ENCODE results near the gene ULK3. TPM values are rescaled to one million over a fixed set of nuclear protein-coding genes. Genes with fewer than 3 reads are reported as not detected.

Gene ULK3
- total RNA-seq, 4 donors from 2014 or later: 39.0 to 56.5 (median 48.1) TPM

- H3K4me3 ChIP-seq: no peak overlapping the region
- intact Hi-C loops (cut with DNase I; ENCODE audit: low total_unique reads) (no loop called here), in situ Hi-C loops (cut with MboI; ENCODE audit: low sequenced_read_pairs in 4 of 4) (no loop called here)
- H3K27me3 ChIP-seq: peaks cover 0 to 1% (median 0%) of the 10 kb centered on the region in 3 donors
- ATAC-seq (no peak), DNase-seq (no peak)
- H3K36me3 ChIP-seq: peaks cover 0 to 5% of the 10 kb centered on the region in 2 donors
- H3K9me3 ChIP-seq: no peaks in the 10 kb centered on the region
- H3K4me1 ChIP-seq: peaks cover 16 to 19% of the 10 kb centered on the region in 2 donors
- TF ChIP-seq CTCF (IDR thresholded peaks at IDR 0.05 in 4 of 5, conservative IDR thresholded peaks at IDR 0.05 in 1 of 5) (no peak), POLR2A (IDR thresholded peaks at IDR 0.05) (no peak)
- H3K27ac ChIP-seq: no peak overlapping the region
These were observed 10.1 kb downstream of the ULK3 start for GRCh38 chr15:74832826-74833225.

GRCh38 chr15:74831813-74832495, 11.0 kb downstream of the ULK3 start:
- intact Hi-C loops (cut with DNase I; ENCODE audit: low total_unique reads) (no loop called here), in situ Hi-C loops (cut with MboI; ENCODE audit: low sequenced_read_pairs in 4 of 4) (no loop called here)
- H3K9me3 ChIP-seq: no peaks in the 10 kb centered on the region
- H3K4me1 ChIP-seq: peaks cover 16 to 19% of the 10 kb centered on the region in 2 donors
- peak; percentile 11 to 61 for DNase-seq
- peak; percentile 64 to 81 for ATAC-seq
- peaks cover 0 to 5% of the 10 kb centered on the region in 2 donors for H3K36me3 ChIP-seq
- H3K27me3 ChIP-seq: peaks cover 2 to 9% (median 2%) of the 10 kb centered on the region in 3 donors
- TF ChIP-seq CTCF (IDR thresholded peaks at IDR 0.05 in 4 of 5, conservative IDR thresholded peaks at IDR 0.05 in 1 of 5) (no peak), POLR2A (IDR thresholded peaks at IDR 0.05) (no peak)
- H3K27ac ChIP-seq: peak overlapping the region; percentile 53 to 78 (median 65)
- no peak overlapping the region for H3K4me3 ChIP-seq

GRCh38 chr15:74830868-74831267, 12.1 kb downstream of the ULK3 start:
- Histone ChIP-seq H3K4me1 (peaks cover 16 to 19% of the 10 kb centered on the region in 2 donors), H3K9me3 (no peaks in the 10 kb centered on the region), H3K27me3 (peaks cover 6 to 13% (median 7%) of the 10 kb centered on the region in 3 donors), H3K4me3 (no peak overlapping the region), H3K36me3 (no peaks in the 10 kb centered on the region), H3K27ac (peak overlapping the region in 2 of 4 donors; percentile 18 to 78)
- no peak for DNase-seq
- intact Hi-C loops (cut with DNase I; ENCODE audit: low total_unique reads): no loop called here
- TF ChIP-seq CTCF (IDR thresholded peaks at IDR 0.05 in 4 of 5, conservative IDR thresholded peaks at IDR 0.05 in 1 of 5) (no peak), POLR2A (IDR thresholded peaks at IDR 0.05) (no peak)
- in situ Hi-C loops (cut with MboI; ENCODE audit: low sequenced_read_pairs in 4 of 4): no loop called here
- ATAC-seq: peak in 1 of 2 donors; percentile 27

- no peak for ATAC-seq
- intact Hi-C loops (cut with DNase I; ENCODE audit: low total_unique reads): no loop called here
These were observed 13.0 kb downstream of the ULK3 start for GRCh38 chr15:74829991-74830390.

More at GRCh38 chr15:74829991-74830390, 13.0 kb downstream of the ULK3 start:
- no peak overlapping the region for H3K4me3 ChIP-seq
- no peaks in the 10 kb centered on the region for H3K9me3 ChIP-seq
- H3K4me1 ChIP-seq: peaks cover 16 to 19% of the 10 kb centered on the region in 2 donors
- H3K27ac ChIP-seq: no peak overlapping the region
- TF ChIP-seq CTCF (IDR thresholded peaks at IDR 0.05 in 4 of 5, conservative IDR thresholded peaks at IDR 0.05 in 1 of 5) (no peak), POLR2A (IDR thresholded peaks at IDR 0.05) (no peak)
- H3K27me3 ChIP-seq: peaks cover 6 to 13% (median 7%) of the 10 kb centered on the region in 3 donors
- no peaks in the 10 kb centered on the region for H3K36me3 ChIP-seq
- no peak for DNase-seq
- in situ Hi-C loops (cut with MboI; ENCODE audit: low sequenced_read_pairs in 4 of 4): no loop called here
